K562 (cell line): Measurements from ENCODE around the gene SMS. TPM values are rescaled to one million over a fixed set of nuclear protein-coding genes. Genes with fewer than 3 reads are reported as not detected.

ENCODE experiments used
- ATAC-seq: fragments of 200-7000 bp; cut with Tn5 transposase; 3 replicates; pipeline ENCODE4 v1.9.1; 2020; ENCODE audit warnings: moderate library complexity
- BruUV-seq: library from RNA; stranded (reverse); fragments of 400-500 nt; replicated peaks from 2 replicates; lab custom pipeline; 2021; lab: Mats Ljungman, UMichigan
- CTCF ChIA-PET: fragments of 300-600 bp; formaldehyde crosslinking; extraction: SDS; loops from one replicate; lab custom pipeline; 2021; ENCODE audit warnings: low intra/inter-chr PET ratio; lab: Yijun Ruan, JAX
- POLR2A ChIA-PET: fragments of 300-600, 350-650 bp; sonication (Branson Sonifier 250); formaldehyde crosslinking; extraction: SDS; loops from one replicate; lab custom pipeline; 2021; ENCODE audit warnings: antibody characterized with exemption, inconsistent platforms; lab: Yijun Ruan, JAX
- DNase-seq, 4 experiments: peaks; one replicate each; pipeline versions ENCODE4 v3.0.0 to v3.0.0-alpha.2; 2011 to 2018; ENCODE audit warnings: low spot score in 3 of 4, mixed read lengths in 3 of 4; ENCODE audit errors: extremely low read depth in 1 of 4
- FAIRE-seq: peaks from 2 replicates; lab custom pipeline; 2011; peaks lifted over from hg19 to GRCh38; lab: Jason Lieb, UNC
- H2AFZ ChIP-seq: 2 replicates; pipeline ENCODE4 v1.6.0; 2011; ENCODE audit warnings: low read depth, low read length, control low read depth, inconsistent platforms
- H3K27ac ChIP-seq: fragments of 200-600 bp; 3 replicates; pipeline ENCODE4 v1.8.0; 2011; ENCODE audit warnings: low read depth, mild to moderate bottlenecking, control low read depth, inconsistent platforms, low read length, moderate library complexity, mixed read lengths; ENCODE audit errors: extremely low read depth
- H3K27me3 ChIP-seq, 2 experiments: fragments of 300-600 bp in 1 of 2; 2 replicates in 1 of 2; 3 replicates in 1 of 2; pipeline versions ENCODE4 v1.6.0 to v1.8.0; 2011; ENCODE audit warnings: inconsistent platforms in 2 of 2, low read length in 2 of 2, mild to moderate bottlenecking in 1 of 2, mixed read lengths in 1 of 2, moderate library complexity in 1 of 2; ENCODE audit not compliant: control insufficient read depth in 2 of 2, insufficient read depth in 2 of 2
- H3K36me3 ChIP-seq: fragments of 300-600 bp; 3 replicates; pipeline ENCODE4 v1.8.0; 2011; ENCODE audit warnings: mild to moderate bottlenecking, low read length, inconsistent platforms; ENCODE audit not compliant: control insufficient read depth, insufficient read depth
- H3K4me1 ChIP-seq, 2 experiments: fragments of 200-600 bp in 1 of 2; replicated peaks in 1 of 2; 2 replicates in 1 of 2; 3 replicates in 1 of 2; pipeline versions ENCODE4 v1.5.1 to v1.8.0; 2011; ENCODE audit warnings: inconsistent platforms in 2 of 2, low read length in 2 of 2, mild to moderate bottlenecking in 1 of 2, mixed read lengths in 1 of 2, moderate library complexity in 1 of 2; ENCODE audit not compliant: control insufficient read depth in 2 of 2, insufficient read depth in 2 of 2
- H3K4me2 ChIP-seq: 2 replicates; pipeline ENCODE4 v1.6.1; 2011; ENCODE audit warnings: low read length, control low read depth, inconsistent platforms, mixed read lengths; ENCODE audit not compliant: insufficient read depth
- H3K4me3 ChIP-seq: fragments of 200-600 bp; sonication (generic), shearing (Covaris generic); 2 replicates; pipeline ENCODE4 v1.5.1; 2016; ENCODE audit warnings: control low read depth, inconsistent platforms
- H3K79me2 ChIP-seq: fragments of 200-600 bp; 3 replicates; pipeline ENCODE4 v1.8.0; 2011; ENCODE audit warnings: low read length, inconsistent platforms; ENCODE audit not compliant: control insufficient read depth, insufficient read depth
- H3K9ac ChIP-seq, 2 experiments: 2 replicates each; pipeline versions ENCODE4 v1.6.0 to v1.6.1; 2011; ENCODE audit warnings: low read depth in 2 of 2, low read length in 2 of 2, control low read depth in 1 of 2, inconsistent platforms in 1 of 2, mild to moderate bottlenecking in 1 of 2, mixed read lengths in 1 of 2; ENCODE audit not compliant: insufficient read depth in 1 of 2
- H3K9me1 ChIP-seq: one replicate; pipeline ENCODE4 v1.6.0; 2011; ENCODE audit warnings: inconsistent platforms, mild to moderate bottlenecking, low read length, moderate library complexity; ENCODE audit not compliant: control insufficient read depth, insufficient read depth
- H3K9me3 ChIP-seq: replicated peaks from 2 replicates; pipeline ENCODE4 v1.5.1; 2011; ENCODE audit warnings: low read depth, low read length, inconsistent platforms; ENCODE audit not compliant: control insufficient read depth, insufficient read depth
- H4K20me1 ChIP-seq: replicated peaks from 2 replicates; pipeline ENCODE4 v1.6.1; 2011; ENCODE audit warnings: low read length, inconsistent platforms, mixed read lengths; ENCODE audit not compliant: control insufficient read depth, insufficient read depth
- ARID2 ChIP-seq: fragments of 450-650 bp; IDR thresholded peaks from 2 replicates; pipeline ENCODE4 v1.6.1; 2017; ENCODE audit warnings: antibody characterized with exemption, mild to moderate bottlenecking
- CSDE1 ChIP-seq, 2 experiments: fragments of 450-650 bp; IDR thresholded peaks; 2 replicates each; pipeline ENCODE4 v1.6.1; 2016; ENCODE audit warnings: mild to moderate bottlenecking in 1 of 2
- EZH2 ChIP-seq: IDR thresholded peaks from 2 replicates; pipeline ENCODE4 v1.6.1; 2012; ENCODE audit warnings: low read depth, mild to moderate bottlenecking, inconsistent platforms, low read length, borderline replicate concordance
- FOXK2 ChIP-seq, 2 experiments: fragments of 450-650 bp; IDR thresholded peaks in 1 of 2; conservative IDR thresholded peaks in 1 of 2; 2 replicates each; pipeline ENCODE4 v1.6.1; 2016; ENCODE audit warnings: low read depth in 2 of 2, mild to moderate bottlenecking in 1 of 2
- FOXP4 ChIP-seq: sonication (generic); formaldehyde crosslinking; IDR thresholded peaks from 2 replicates; pipeline ENCODE4 v1.8.0; 2022; ENCODE audit warnings: mild to moderate bottlenecking, missing genetic modification reagents, borderline replicate concordance
- ID3 ChIP-seq, 2 experiments: fragments of 250-450 bp in 1 of 2; fragments of 450-650 bp in 1 of 2; sonication (Bioruptor Pico) in 1 of 2; IDR thresholded peaks; 2 replicates each; pipeline versions ENCODE4 v1.6.1 to v1.8.0; 2016 to 2021; ENCODE audit warnings: mild to moderate bottlenecking in 2 of 2, moderate library complexity in 2 of 2, missing compliant biosample characterization in 1 of 2, missing genetic modification characterization in 1 of 2
- MEF2A ChIP-seq: IDR thresholded peaks from 2 replicates; pipeline ENCODE4 v1.6.1; 2011; ENCODE audit warnings: low read depth, mild to moderate bottlenecking, low read length, moderate library complexity; ENCODE audit not compliant: control insufficient read depth
- MEF2D ChIP-seq: conservative IDR thresholded peaks from 2 replicates; pipeline ENCODE4 v1.6.1; 2016; ENCODE audit warnings: low read depth, missing genetic modification characterization, missing compliant biosample characterization
- MTA2 ChIP-seq: fragments of 450-650 bp; IDR thresholded peaks from 2 replicates; pipeline ENCODE4 v1.6.1; 2016; ENCODE audit warnings: low read depth
- NR2F6 ChIP-seq: fragments of 450-650 bp; formaldehyde crosslinking; IDR thresholded peaks from 2 replicates; pipeline ENCODE4 v1.4.0; 2020; ENCODE audit warnings: mild to moderate bottlenecking
- ZFP36 ChIP-seq: fragments of 150-350 bp; IDR thresholded peaks from 2 replicates; pipeline ENCODE4 v1.6.1; 2018; ENCODE audit warnings: low read length, low read depth; ENCODE audit not compliant: partially characterized antibody
- ZNF655 ChIP-seq: fragments of 250-450 bp; sonication (Bioruptor Pico); IDR thresholded peaks from 2 replicates; pipeline ENCODE4 v1.5.0; 2021
- WGBS: fragments of 100-300 bp; shearing (Covaris generic); methylation state at CpG from one replicate; pipeline ENCODE4 v1.1.6; 2016; ENCODE audit warnings: low coverage, mixed read lengths; ENCODE audit not compliant: insufficient coverage; ENCODE audit errors: missing lambda C conversion rate; 5-methylcytosine and 5-hydroxymethylcytosine counted together
- in situ Hi-C: fragments of 300-500 bp; cut with MboI; formaldehyde crosslinking; loops from 4 replicates; pipeline ENCODE4 v1.15.0; 2018; ENCODE audit warnings: inconsistent platforms, mixed read lengths
- intact Hi-C: fragments of 100-400 bp; cut with micrococcal nuclease; formaldehyde crosslinking; loops from 2 replicates; pipeline ENCODE4 v1.14.2; 2022
- polyA plus RNA-seq, 8 experiments: library from polyadenylated mRNA; depleted of rRNA in 4 of 8; stranded (reverse) in 5 of 8; unstranded in 3 of 8; fragments of >200 nt; fragmentation: Nextera tagmentation in 2 of 8; fragmentation: Illumina TruSeq in 1 of 8; extraction: Ambion mirVana in 2 of 8; extraction: Trizol in 1 of 8; gene quantifications; 2 replicates each; pipeline versions ENCODE4 v1.2.1 to v1.2.3, GENCODE V29; 2011 to 2014; ENCODE audit warnings: inconsistent platforms in 1 of 8, missing spikeins in 1 of 8
- total RNA-seq, 7 experiments: library from RNA; depleted of rRNA in 6 of 7; stranded (reverse); fragments of >200 nt in 6 of 7; fragmentation: Illumina TruSeq in 2 of 7; extraction: Trizol in 2 of 7; gene quantifications; 2 replicates each; pipeline versions ENCODE4 v1.2.1 to v1.2.3, GENCODE V29; 2011 to 2021; ENCODE audit warnings: low replicate concordance in 1 of 7

Gene SMS
- total and polyA plus RNA-seq, 9 of the 15 experiments (the other 6 are each of a cell fraction or from before 2014, with no cell fraction given) = 71.1 to 193 (median 152) TPM

- H3K9me3 ChIP-seq = no peaks in the 10 kb centered on the region
- no peak for TF ChIP-seq ID3 (CRISPR knock-in tag; IDR thresholded peaks at IDR 0.05)
- no peak for TF ChIP-seq ID3 (tag; IDR thresholded peaks at IDR 0.05)
- TF ChIP-seq ZNF655 (CRISPR knock-in tag) = no peak
- peaks cover 0 to 3% of the 10 kb centered on the region in 2 experiments; a peak in 2 of 5 replicates for H3K4me1 ChIP-seq
- FAIRE-seq = no peak
- no peak overlapping the region for H3K4me2 ChIP-seq
- intact Hi-C loops = no loop called here
- no peak for DNase-seq
- H3K4me3 ChIP-seq = no peak overlapping the region
- in situ Hi-C loops = no loop called here
- no peaks in the 10 kb centered on the region for H4K20me1 ChIP-seq
- CTCF ChIA-PET = no interaction called here
- no peaks in the 10 kb centered on the region for H3K27me3 ChIP-seq
- no peak for ATAC-seq
- BruUV-seq = no TSS peak
- H3K36me3 ChIP-seq = peaks cover 39% of the 10 kb centered on the region
- H3K9ac ChIP-seq = no peak overlapping the region
- H3K9me1 ChIP-seq = no peaks in the 10 kb centered on the region
- H3K27ac ChIP-seq = no peak overlapping the region
- POLR2A ChIA-PET = interaction anchor here (0.9 kb wide), 1 partner anchor 9 kb away, joined by 3 read pairs; no protein-coding TSS in a partner anchor
- no peak overlapping the region for H2AFZ ChIP-seq
- peaks cover 48% of the 10 kb centered on the region for H3K79me2 ChIP-seq
- 88% methylated on average over 9 of the region's 9 CpGs for WGBS
These were observed 26.4 kb downstream of the SMS start for GRCh38 chrX:21966866-21967265.

- no peak for DNase-seq
- Histone ChIP-seq H3K4me2 (no peak overlapping the region), H3K27me3 (no peaks in the 10 kb centered on the region), H3K9me1 (no peaks in the 10 kb centered on the region), H3K4me3 (no peak overlapping the region), H2AFZ (no peak overlapping the region), H3K4me1 (peaks cover 0 to 3% of the 10 kb centered on the region in 2 experiments; a peak in 2 of 5 replicates), H4K20me1 (no peaks in the 10 kb centered on the region), H3K9me3 (no peaks in the 10 kb centered on the region), H3K79me2 (peaks cover 33% of the 10 kb centered on the region), H3K27ac (no peak overlapping the region), H3K36me3 (peaks cover 53% of the 10 kb centered on the region), H3K9ac (no peak overlapping the region)
- whole genome bisulfite sequencing = 89% methylated on average over 6 of the region's 7 CpGs
- FAIRE-seq = no peak
- ATAC-seq = no peak
- intact Hi-C loops (no loop called here), in situ Hi-C loops (no loop called here)
- ChIA-PET POLR2A (interaction anchor here (0.8 kb wide), 1 partner anchor 29 kb away, joined by 4 read pairs; no protein-coding TSS in a partner anchor), CTCF (no interaction called here)
- BruUV-seq = no TSS peak
- TF ChIP-seq ARID2 (no peak), MEF2D (tag) (no peak), EZH2 (no peak), CSDE1 (IDR thresholded peaks at IDR 0.05) (no peak), ZFP36 (no peak), MEF2A (no peak), FOXP4 (CRISPR knock-in tag) (no peak), MTA2 (no peak), NR2F6 (no peak), FOXK2 (conservative IDR thresholded peaks at IDR 0.05 in 1 of 2, IDR thresholded peaks at IDR 0.05 in 1 of 2; ENCODE audit: low read depth in 2 of 2) (no peak)
These were observed 27.8 kb downstream of the SMS start for GRCh38 chrX:21968333-21968732.
